DOHH2 (cell line): ENCODE measurements around the gene FALEC.

Experiments
- H3F3A ChIP-seq: fragments of 200-600 bp; sonication (generic), shearing (Covaris generic); 2 replicates; pipeline ENCODE4 v1.6.0; 2016; ENCODE audit warnings: antibody characterized with exemption, mild to moderate bottlenecking; ENCODE audit not compliant: control insufficient read depth, insufficient read depth
- H3K27ac ChIP-seq: fragments of 200-600 bp; sonication (generic); 2 replicates; pipeline ENCODE4 v1.5.1; 2014; ENCODE audit warnings: low read depth, mild to moderate bottlenecking, low read length, moderate library complexity
- H3K27me3 ChIP-seq: fragments of 200-600 bp; sonication (generic); 2 replicates; pipeline ENCODE4 v1.6.1; 2014; ENCODE audit warnings: mild to moderate bottlenecking, low read length, mixed read lengths; ENCODE audit not compliant: control insufficient read depth
- H3K36me3 ChIP-seq: fragments of 200-600 bp; sonication (generic); 2 replicates; pipeline ENCODE4 v1.6.1; 2014; ENCODE audit warnings: mild to moderate bottlenecking, low read length, moderate library complexity, mixed read lengths; ENCODE audit not compliant: control insufficient read depth
- H3K4me1 ChIP-seq: fragments of 200-600 bp; sonication (generic); 2 replicates; pipeline ENCODE4 v1.6.1; 2014; ENCODE audit warnings: mild to moderate bottlenecking, low read length, mixed read lengths; ENCODE audit not compliant: control insufficient read depth
- H3K4me2 ChIP-seq: fragments of 200-600 bp; sonication (generic); 2 replicates; pipeline ENCODE4 v1.6.0; 2014; ENCODE audit warnings: mild to moderate bottlenecking, low read length, moderate library complexity
- H3K4me3 ChIP-seq: fragments of 200-600 bp; sonication (generic); 2 replicates; pipeline ENCODE4 v1.5.1; 2014; ENCODE audit warnings: mild to moderate bottlenecking, low read length, mixed read lengths
- H3K79me2 ChIP-seq: fragments of 200-600 bp; sonication (generic); 2 replicates; pipeline ENCODE4 v1.6.1; 2014; ENCODE audit warnings: mild to moderate bottlenecking, low read length, mixed read lengths; ENCODE audit not compliant: control insufficient read depth
- H3K9me2 ChIP-seq: fragments of 200-600 bp; sonication (generic); replicated peaks from 2 replicates; pipeline ENCODE4 v1.6.1; 2014; ENCODE audit warnings: mild to moderate bottlenecking, low read length, mixed read lengths; ENCODE audit not compliant: control insufficient read depth
- H3K9me3 ChIP-seq: fragments of 200-600 bp; sonication (generic); 2 replicates; pipeline ENCODE4 v1.6.1; 2014; ENCODE audit warnings: antibody characterized with exemption, low read length, mixed read lengths; ENCODE audit not compliant: control insufficient read depth, insufficient read depth
- H4K20me1 ChIP-seq: fragments of 200-600 bp; sonication (generic); 2 replicates; pipeline ENCODE4 v1.6.0; 2014; ENCODE audit warnings: low read depth, mild to moderate bottlenecking, antibody characterized with exemption, low read length, moderate library complexity; ENCODE audit not compliant: control insufficient read depth, insufficient read depth
- EZH2phosphoT487 ChIP-seq: fragments of 200-600 bp; sonication (generic); IDR thresholded peaks from 2 replicates; pipeline ENCODE4 v1.6.1; 2017; ENCODE audit warnings: borderline replicate concordance, mild to moderate bottlenecking, antibody characterized with exemption, low read length, moderate library complexity, mixed read lengths
- TF ChIP-seq, protein P1 (sequence below): fragments of 200-600 bp; sonication (generic); IDR thresholded peaks from one replicate; pipeline ENCODE4 v1.5.1; 2014; ENCODE audit warnings: antibody characterized with exemption, mild to moderate bottlenecking, low read depth, low read length; ENCODE audit not compliant: poor library complexity, severe bottlenecking

FALEC gene

DNA sequence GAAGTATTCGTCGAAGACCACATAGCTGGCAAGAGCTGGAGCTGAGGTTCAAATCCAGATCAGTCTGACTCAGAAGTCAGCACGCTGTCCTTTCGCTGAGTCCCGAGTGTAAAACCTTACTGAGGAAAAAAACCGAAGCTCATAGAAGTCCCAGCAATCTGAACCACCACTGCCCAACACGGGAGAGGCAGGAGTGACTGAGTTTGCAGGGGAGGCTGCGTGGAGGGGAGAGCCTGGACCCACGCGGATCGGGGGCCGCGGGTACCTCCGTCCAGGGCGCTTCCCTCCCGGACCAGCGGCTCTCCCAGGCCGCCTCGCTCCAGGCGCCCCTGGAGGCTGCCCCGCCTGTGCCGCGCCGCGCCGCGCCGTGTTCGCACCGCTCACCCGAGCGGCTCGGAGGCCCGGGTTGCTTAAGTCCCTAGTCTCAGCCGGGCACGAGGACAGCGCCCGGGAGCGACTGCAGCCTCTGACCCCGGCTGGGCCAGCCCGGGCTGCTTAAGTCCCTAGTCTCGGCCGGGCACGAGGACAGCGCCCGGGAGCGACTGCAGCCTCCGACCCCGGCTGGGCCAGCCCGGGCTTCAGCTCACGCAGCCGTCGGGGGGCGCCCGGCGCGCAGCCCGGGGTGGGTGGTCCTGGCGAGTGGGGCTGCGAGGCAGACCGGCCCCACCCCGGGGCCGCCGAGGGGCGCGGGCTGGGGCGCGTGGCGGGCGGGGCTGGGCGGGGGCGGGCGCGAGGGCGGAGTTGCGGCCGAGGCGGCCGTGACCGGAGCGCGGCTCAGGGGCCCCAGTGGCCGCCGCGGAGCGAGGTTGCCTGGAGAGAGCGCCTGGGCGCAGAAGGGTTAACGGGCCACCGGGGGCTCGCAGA, 33.3 kb downstream of the FALEC start, which contains the start of gene ADAMTSL4:
TSS of gene ADAMTSL4 (plus strand) at position 777 of the 864 bp plus-strand sequence. CDS start 2,881 bp downstream, outside the sequence.
- no peaks in the 10 kb centered on the region for H3K36me3 ChIP-seq
- H4K20me1 ChIP-seq = no peaks in the 10 kb centered on the region
- H3K79me2 ChIP-seq = no peaks in the 10 kb centered on the region
- no peak within 1 kb of the TSS for H3K27ac ChIP-seq
- H3K9me3 ChIP-seq = no peaks in the 10 kb centered on the region
- H3K9me2 ChIP-seq = no peaks in the 10 kb centered on the region
- H3K4me3 ChIP-seq = peak within 1 kb of the TSS; percentile 57
- peaks cover 12% of the 10 kb centered on the region for H3K4me1 ChIP-seq
- no peaks in the 10 kb centered on the region for H3F3A ChIP-seq
- TF ChIP-seq EZH2phosphoT487 = peak; percentile 87
- TF ChIP-seq, protein P1, sequence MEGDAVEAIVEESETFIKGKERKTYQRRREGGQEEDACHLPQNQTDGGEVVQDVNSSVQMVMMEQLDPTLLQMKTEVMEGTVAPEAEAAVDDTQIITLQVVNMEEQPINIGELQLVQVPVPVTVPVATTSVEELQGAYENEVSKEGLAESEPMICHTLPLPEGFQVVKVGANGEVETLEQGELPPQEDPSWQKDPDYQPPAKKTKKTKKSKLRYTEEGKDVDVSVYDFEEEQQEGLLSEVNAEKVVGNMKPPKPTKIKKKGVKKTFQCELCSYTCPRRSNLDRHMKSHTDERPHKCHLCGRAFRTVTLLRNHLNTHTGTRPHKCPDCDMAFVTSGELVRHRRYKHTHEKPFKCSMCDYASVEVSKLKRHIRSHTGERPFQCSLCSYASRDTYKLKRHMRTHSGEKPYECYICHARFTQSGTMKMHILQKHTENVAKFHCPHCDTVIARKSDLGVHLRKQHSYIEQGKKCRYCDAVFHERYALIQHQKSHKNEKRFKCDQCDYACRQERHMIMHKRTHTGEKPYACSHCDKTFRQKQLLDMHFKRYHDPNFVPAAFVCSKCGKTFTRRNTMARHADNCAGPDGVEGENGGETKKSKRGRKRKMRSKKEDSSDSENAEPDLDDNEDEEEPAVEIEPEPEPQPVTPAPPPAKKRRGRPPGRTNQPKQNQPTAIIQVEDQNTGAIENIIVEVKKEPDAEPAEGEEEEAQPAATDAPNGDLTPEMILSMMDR = no peak
- peaks cover 44% of the 10 kb centered on the region for H3K27me3 ChIP-seq
- peak within 1 kb of the TSS; percentile 68 for H3K4me2 ChIP-seq

DNA sequence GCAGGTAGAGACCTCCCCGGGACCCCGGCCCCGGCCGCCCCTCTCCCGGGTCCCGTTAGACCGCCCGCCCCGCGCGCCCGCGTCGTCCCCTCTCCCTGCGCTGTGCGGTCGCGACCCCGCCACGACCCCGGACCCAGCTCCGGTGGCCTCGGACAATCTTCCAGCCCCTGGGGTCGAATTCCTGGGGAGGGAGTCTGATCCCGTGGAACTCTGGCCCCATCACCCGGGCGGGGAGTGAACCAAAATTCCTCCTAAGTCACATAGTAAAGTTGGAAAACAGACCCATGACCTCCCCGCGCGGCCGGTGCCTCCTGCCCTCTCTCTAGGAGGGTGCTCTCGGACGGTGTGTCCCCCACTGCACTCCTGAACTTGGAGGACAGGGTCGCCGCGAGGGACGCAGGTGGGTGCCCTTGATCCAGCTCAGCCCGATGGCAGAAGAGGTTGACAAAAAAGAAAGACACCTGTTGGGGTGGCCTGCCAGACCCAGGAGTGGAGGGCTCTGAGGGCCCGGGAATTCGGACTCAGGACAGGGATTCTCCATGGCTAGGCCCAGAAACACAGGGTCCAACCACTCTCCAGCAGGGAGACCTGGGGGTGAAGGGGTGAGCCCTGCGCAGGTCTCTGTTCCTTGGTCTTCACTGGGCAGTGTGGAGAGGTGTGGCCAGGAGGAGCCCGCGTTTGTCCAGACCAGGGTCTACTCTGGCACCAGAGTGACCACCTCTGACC, 34.1 kb downstream of the FALEC start:
- no peaks in the 10 kb centered on the region for H3K79me2 ChIP-seq
- no peaks in the 10 kb centered on the region for H3K9me2 ChIP-seq
- H3F3A ChIP-seq = no peaks in the 10 kb centered on the region
- peaks cover 12% of the 10 kb centered on the region for H3K4me1 ChIP-seq
- H3K27ac ChIP-seq = no peak overlapping the region
- TF ChIP-seq EZH2phosphoT487 = no peak
- TF ChIP-seq, protein P1 = no peak
- H3K9me3 ChIP-seq = no peaks in the 10 kb centered on the region
- H3K4me3 ChIP-seq = no peak overlapping the region
- no peaks in the 10 kb centered on the region for H3K36me3 ChIP-seq
- peaks cover 40% of the 10 kb centered on the region for H3K27me3 ChIP-seq
- no peaks in the 10 kb centered on the region for H4K20me1 ChIP-seq
- H3K4me2 ChIP-seq = no peak overlapping the region

DNA sequence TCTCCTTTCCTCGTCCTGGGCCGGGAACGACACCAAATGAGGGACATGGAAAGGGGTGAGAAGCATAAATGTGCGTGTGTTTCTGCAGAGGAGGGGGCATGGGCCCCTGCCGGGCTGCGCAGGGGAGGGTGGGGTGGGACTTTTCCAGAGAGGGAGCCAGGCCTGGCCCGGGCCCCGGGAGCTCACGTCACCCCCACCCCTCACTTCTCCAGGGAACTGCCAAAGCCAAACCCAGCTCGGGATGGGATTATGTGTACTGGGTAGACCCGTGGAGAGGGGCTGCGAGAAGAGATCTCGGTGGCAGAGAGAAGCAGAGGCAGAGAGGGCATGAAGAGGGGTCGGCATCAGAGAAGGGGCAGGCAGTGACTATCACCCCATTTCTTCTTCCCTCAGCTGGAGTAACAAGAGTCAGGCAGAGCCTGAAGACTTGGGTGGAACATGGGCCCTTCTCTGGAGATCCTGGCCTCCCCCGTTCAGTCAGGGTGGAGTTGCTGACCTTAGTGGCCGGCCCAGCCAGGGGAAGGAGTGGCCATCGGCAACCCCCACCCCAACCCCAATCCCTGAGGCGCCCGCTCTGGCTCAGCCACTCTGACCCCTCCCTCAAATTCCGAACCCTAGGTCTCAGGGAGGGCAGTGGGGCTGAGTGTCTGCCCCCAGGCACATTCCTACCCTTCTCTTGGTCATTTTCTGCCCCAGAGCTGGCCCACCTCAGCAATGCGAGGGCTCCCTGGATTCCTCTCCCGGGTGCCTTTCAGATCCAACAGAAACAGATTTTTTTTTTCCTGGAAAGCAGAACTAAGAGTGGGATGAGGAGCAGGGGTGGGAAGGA, 34.9 kb downstream of the FALEC start:
- Histone ChIP-seq H3K4me1 (peaks cover 12% of the 10 kb centered on the region), H3K79me2 (no peaks in the 10 kb centered on the region), H3K4me2 (no peak overlapping the region), H4K20me1 (no peaks in the 10 kb centered on the region), H3K9me2 (no peaks in the 10 kb centered on the region), H3F3A (no peaks in the 10 kb centered on the region), H3K27me3 (peaks cover 39% of the 10 kb centered on the region), H3K9me3 (no peaks in the 10 kb centered on the region), H3K4me3 (no peak overlapping the region), H3K36me3 (no peaks in the 10 kb centered on the region), H3K27ac (no peak overlapping the region)
- no peak for TF ChIP-seq EZH2phosphoT487
- TF ChIP-seq, protein P1 = no peak
